A549 treated with AZD9567 at 1 μM for 4 hours (cell line): ENCODE measurements around the gene TNKS1BP1. TPM values are rescaled to one million over a fixed set of nuclear protein-coding genes. Genes with fewer than 3 reads are reported as not detected.

ENCODE experiments used
- total RNA-seq: library from RNA; stranded (reverse); fragments of 200-300 nt; extraction: Qiagen RNA extraction; gene quantifications from 5 replicates; pipeline ENCODE4 v1.2.3, GENCODE V29; 2022; ENCODE audit not compliant: insufficient read depth

The TNKS1BP1 gene
- total RNA-seq = 59.0 to 83.4 TPM (median 74.4 TPM) in 5 replicates

GRCh38 chr11:57324886-57325734 lies at the start of gene TNKS1BP1:
Gene TNKS1BP1 (minus strand): TSS chr11:57324952. CDS start chr11:57321885, 3,067 bp downstream.

GRCh38 chr11:57338142-57338541 lies 13.4 kb upstream of the TNKS1BP1 start, which contains the start of gene P2RX3:
Gene P2RX3 (plus strand): TSS chr11:57338352. CDS start chr11:57338551, 199 bp downstream.

GRCh38 chr11:57335343-57336110 lies 10.8 kb upstream of the TNKS1BP1 start, which contains the start of gene SSRP1:
Gene SSRP1 (minus strand): TSS chr11:57335892. CDS start chr11:57335121, 771 bp downstream.

Other genes with a start within 250 kb of the TNKS1BP1 start
- gene LRRC55, start 143.0 kb downstream of the TNKS1BP1 start, total RNA-seq = not detected in 5 replicates
- gene APLNR, start 87.7 kb downstream of the TNKS1BP1 start, total RNA-seq = 0.05 TPM in 1 of 5 replicates, not detected in the others
- gene SSRP1, start 10.9 kb upstream of the TNKS1BP1 start, total RNA-seq = 188 to 217 TPM (median 210 TPM) in 5 replicates
- gene P2RX3, start 13.4 kb upstream of the TNKS1BP1 start, total RNA-seq = 0.07 to 0.15 TPM (median 0.13 TPM) in 4 of 5 replicates, not detected in the other
- gene PRG3, start 56.2 kb upstream of the TNKS1BP1 start, total RNA-seq = not detected in 5 replicates
- not detected in 5 replicates for gene PRG2, start 65.7 kb upstream of the TNKS1BP1 start, total RNA-seq
- gene SLC43A3, start 102.2 kb upstream of the TNKS1BP1 start, total RNA-seq = 0.23 to 0.34 TPM (median 0.29 TPM) in 4 of 5 replicates, not detected in the other
- 70.3 to 89.4 TPM (median 76.9 TPM) in 5 replicates for gene RTN4RL2, start 135.6 kb upstream of the TNKS1BP1 start, total RNA-seq
- 2.2 to 7.3 TPM (median 2.6 TPM) in 5 replicates for gene SLC43A1, start 190.8 kb upstream of the TNKS1BP1 start, total RNA-seq
- 149 to 169 TPM (median 162 TPM) in 5 replicates for gene TIMM10, start 205.8 kb upstream of the TNKS1BP1 start, total RNA-seq
- gene SMTNL1, start 212.6 kb upstream of the TNKS1BP1 start, total RNA-seq = not detected in 5 replicates
- 34.8 to 41.9 TPM (median 37.3 TPM) in 5 replicates for gene UBE2L6, start 242.7 kb upstream of the TNKS1BP1 start, total RNA-seq